ENCODE data around the gene SPSB1.

SPSB1 gene

GRCh38 chr1:9385801-9386573 lies 93.3 kb downstream of the SPSB1 start:
- no peak for DNase-seq (ENCODE audit: low read depth in 3 of 3, low spot score in 1 of 3)

- no peak for DNase-seq (ENCODE audit: low read depth in 3 of 3, low spot score in 1 of 3)
These were observed 95.9 kb downstream of the SPSB1 start for GRCh38 chr1:9388335-9389180.

- DNase-seq (ENCODE audit: low read depth in 3 of 3, low spot score in 1 of 3), result no peak
These were observed 97.3 kb downstream of the SPSB1 start for GRCh38 chr1:9389968-9390367.

GRCh38 chr1:9391620-9392019 lies 98.9 kb downstream of the SPSB1 start:
- DNase-seq (ENCODE audit: low read depth in 3 of 3, low spot score in 1 of 3), result no peak

- DNase-seq (ENCODE audit: low read depth in 3 of 3, low spot score in 1 of 3), result no peak
These were observed 101.3 kb downstream of the SPSB1 start for GRCh38 chr1:9394010-9394409.

GRCh38 chr1:9395018-9395417 lies 102.3 kb downstream of the SPSB1 start:
- no peak for DNase-seq (ENCODE audit: low read depth in 3 of 3, low spot score in 1 of 3)

GRCh38 chr1:9397047-9397446 lies 104.4 kb downstream of the SPSB1 start:
- DNase-seq (ENCODE audit: low read depth in 3 of 3, low spot score in 1 of 3), result no peak

- no peak for DNase-seq (ENCODE audit: low read depth in 3 of 3, low spot score in 1 of 3)
These were observed 105.4 kb downstream of the SPSB1 start for GRCh38 chr1:9397997-9398526.

GRCh38 chr1:9399510-9400424 lies 107.1 kb downstream of the SPSB1 start:
- no peak for DNase-seq (ENCODE audit: low read depth in 3 of 3, low spot score in 1 of 3)

GRCh38 chr1:9400425-9401079 lies 107.9 kb downstream of the SPSB1 start:
- no peak for DNase-seq (ENCODE audit: low read depth in 3 of 3, low spot score in 1 of 3)

GRCh38 chr1:9401080-9401453 lies 108.4 kb downstream of the SPSB1 start:
- no peak for DNase-seq (ENCODE audit: low read depth in 3 of 3, low spot score in 1 of 3)

- DNase-seq (ENCODE audit: low read depth in 3 of 3, low spot score in 1 of 3), result no peak
These were observed 109.5 kb downstream of the SPSB1 start for GRCh38 chr1:9402256-9402616.

GRCh38 chr1:9402717-9403225 lies 110.1 kb downstream of the SPSB1 start:
- DNase-seq (ENCODE audit: low read depth in 3 of 3, low spot score in 1 of 3), result no peak

- DNase-seq (ENCODE audit: low read depth in 3 of 3, low spot score in 1 of 3), result no peak
These were observed 111.6 kb downstream of the SPSB1 start for GRCh38 chr1:9404117-9404914.

GRCh38 chr1:9406111-9406510 lies 113.4 kb downstream of the SPSB1 start:
- DNase-seq (ENCODE audit: low read depth in 3 of 3, low spot score in 1 of 3), result no peak

GRCh38 chr1:9410737-9411297 lies 118.1 kb downstream of the SPSB1 start:
- DNase-seq (ENCODE audit: low read depth in 3 of 3, low spot score in 1 of 3), result no peak

GRCh38 chr1:9413071-9413876 lies 120.6 kb downstream of the SPSB1 start:
- DNase-seq (ENCODE audit: low read depth in 3 of 3, low spot score in 1 of 3), result peak in 1 of 3 donors; percentile 49

GRCh38 chr1:9413877-9414213 lies 121.2 kb downstream of the SPSB1 start:
- DNase-seq (ENCODE audit: low read depth in 3 of 3, low spot score in 1 of 3), result no peak

- DNase-seq (ENCODE audit: low read depth in 3 of 3, low spot score in 1 of 3), result no peak
These were observed 123.8 kb downstream of the SPSB1 start for GRCh38 chr1:9416506-9416905.
